RWPE2 (cell line): ENCODE results near the gene PRKAG2.

Experiments
- ATAC-seq: fragments of 200-7000 bp; cut with Tn5 transposase; 3 replicates; pipeline ENCODE4 v1.9.1; 2021; ENCODE audit warnings: low read depth
- DNase-seq: peaks from one replicate; pipeline ENCODE4 v3.0.0-alpha.2; 2020; ENCODE audit warnings: low spot score
- H3K27ac ChIP-seq: fragments of 450-650 bp; 2 replicates; pipeline ENCODE4 v1.5.1; 2017; ENCODE audit warnings: mild to moderate bottlenecking; ENCODE audit not compliant: poor library complexity, severe bottlenecking
- H3K27me3 ChIP-seq: fragments of 250-450 bp; sonication (Bioruptor Pico); 2 replicates; pipeline ENCODE4 v1.5.1; 2021; ENCODE audit warnings: mild to moderate bottlenecking, moderate library complexity; ENCODE audit not compliant: insufficient read depth, poor library complexity, severe bottlenecking
- H3K36me3 ChIP-seq: fragments of 250-450 bp; sonication (Bioruptor Pico); 2 replicates; pipeline ENCODE4 v1.5.1; 2020; ENCODE audit warnings: low read depth, mild to moderate bottlenecking, moderate library complexity
- H3K4me1 ChIP-seq: fragments of 250-450 bp; sonication (Bioruptor Pico); 2 replicates; pipeline ENCODE4 v1.5.1; 2021; ENCODE audit warnings: mild to moderate bottlenecking, moderate library complexity; ENCODE audit not compliant: insufficient read depth, poor library complexity, severe bottlenecking
- H3K4me3 ChIP-seq: fragments of 250-450 bp; sonication (Bioruptor Pico); 2 replicates; pipeline ENCODE4 v1.5.1; 2021; ENCODE audit warnings: mild to moderate bottlenecking, moderate library complexity; ENCODE audit not compliant: severe bottlenecking
- H3K9me3 ChIP-seq: fragments of 250-450 bp; sonication (Bioruptor Pico); 2 replicates; pipeline ENCODE4 v1.5.1; 2021; ENCODE audit warnings: mild to moderate bottlenecking, moderate library complexity; ENCODE audit not compliant: severe bottlenecking
- TF ChIP-seq, protein P1 (sequence below): fragments of 450-650 bp; IDR thresholded peaks from one replicate; pipeline ENCODE4 v1.5.1; 2017; ENCODE audit warnings: mild to moderate bottlenecking, moderate library complexity; ENCODE audit not compliant: poor library complexity, severe bottlenecking

PRKAG2 gene

DNA sequence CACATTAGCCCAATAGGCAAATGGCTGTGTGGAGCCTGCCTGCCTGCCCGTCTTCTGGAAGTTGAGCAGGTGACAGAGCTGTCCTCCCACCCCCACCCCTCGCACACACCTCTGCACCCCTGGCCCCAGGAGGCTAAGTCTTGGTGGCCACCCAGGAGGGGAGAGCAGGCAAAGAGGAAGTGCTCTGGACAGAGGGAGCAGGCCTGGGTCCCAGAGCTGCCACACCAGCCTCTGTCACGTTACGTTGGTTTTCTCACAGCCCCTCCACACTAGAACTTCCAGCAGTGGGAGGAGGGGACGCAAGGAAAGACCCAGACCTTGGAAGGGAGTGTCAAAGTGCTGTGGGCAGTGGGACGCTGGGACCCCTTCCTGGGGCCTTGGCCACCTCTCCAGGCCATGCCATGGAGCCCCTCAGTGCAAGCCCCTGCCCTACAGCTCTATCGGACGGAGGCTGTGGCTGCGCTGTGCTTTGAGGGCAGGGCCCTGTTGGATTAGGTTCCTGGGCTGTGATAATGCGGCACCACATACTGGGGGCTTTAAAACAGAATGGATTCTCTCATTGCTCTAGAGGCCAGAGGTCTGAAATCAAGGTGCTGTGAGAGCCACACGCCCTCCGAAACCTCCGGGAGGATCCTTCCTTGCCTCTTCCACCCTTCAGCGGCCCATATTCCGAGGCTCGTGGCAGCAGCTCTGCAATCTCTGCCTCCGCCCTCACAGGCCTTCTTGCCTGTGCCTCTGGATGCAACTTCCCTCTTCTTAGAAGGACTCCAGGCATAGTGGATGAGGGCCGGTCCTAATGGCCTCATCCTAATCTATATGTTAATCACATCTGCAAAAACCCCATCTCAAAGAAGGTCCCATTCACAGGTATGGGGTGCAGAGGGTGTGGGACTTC, 9.9 kb downstream of the PRKAG2 start:
- no peaks in the 10 kb centered on the region for H3K9me3 ChIP-seq
- no peaks in the 10 kb centered on the region for H3K36me3 ChIP-seq
- DNase-seq (no peak), ATAC-seq (no peak)
- H3K27me3 ChIP-seq: no peaks in the 10 kb centered on the region
- TF ChIP-seq, protein P1, sequence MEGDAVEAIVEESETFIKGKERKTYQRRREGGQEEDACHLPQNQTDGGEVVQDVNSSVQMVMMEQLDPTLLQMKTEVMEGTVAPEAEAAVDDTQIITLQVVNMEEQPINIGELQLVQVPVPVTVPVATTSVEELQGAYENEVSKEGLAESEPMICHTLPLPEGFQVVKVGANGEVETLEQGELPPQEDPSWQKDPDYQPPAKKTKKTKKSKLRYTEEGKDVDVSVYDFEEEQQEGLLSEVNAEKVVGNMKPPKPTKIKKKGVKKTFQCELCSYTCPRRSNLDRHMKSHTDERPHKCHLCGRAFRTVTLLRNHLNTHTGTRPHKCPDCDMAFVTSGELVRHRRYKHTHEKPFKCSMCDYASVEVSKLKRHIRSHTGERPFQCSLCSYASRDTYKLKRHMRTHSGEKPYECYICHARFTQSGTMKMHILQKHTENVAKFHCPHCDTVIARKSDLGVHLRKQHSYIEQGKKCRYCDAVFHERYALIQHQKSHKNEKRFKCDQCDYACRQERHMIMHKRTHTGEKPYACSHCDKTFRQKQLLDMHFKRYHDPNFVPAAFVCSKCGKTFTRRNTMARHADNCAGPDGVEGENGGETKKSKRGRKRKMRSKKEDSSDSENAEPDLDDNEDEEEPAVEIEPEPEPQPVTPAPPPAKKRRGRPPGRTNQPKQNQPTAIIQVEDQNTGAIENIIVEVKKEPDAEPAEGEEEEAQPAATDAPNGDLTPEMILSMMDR: no peak
- H3K4me1 ChIP-seq: no peaks in the 10 kb centered on the region
- no peak overlapping the region for H3K4me3 ChIP-seq
- H3K27ac ChIP-seq: no peak overlapping the region

DNA sequence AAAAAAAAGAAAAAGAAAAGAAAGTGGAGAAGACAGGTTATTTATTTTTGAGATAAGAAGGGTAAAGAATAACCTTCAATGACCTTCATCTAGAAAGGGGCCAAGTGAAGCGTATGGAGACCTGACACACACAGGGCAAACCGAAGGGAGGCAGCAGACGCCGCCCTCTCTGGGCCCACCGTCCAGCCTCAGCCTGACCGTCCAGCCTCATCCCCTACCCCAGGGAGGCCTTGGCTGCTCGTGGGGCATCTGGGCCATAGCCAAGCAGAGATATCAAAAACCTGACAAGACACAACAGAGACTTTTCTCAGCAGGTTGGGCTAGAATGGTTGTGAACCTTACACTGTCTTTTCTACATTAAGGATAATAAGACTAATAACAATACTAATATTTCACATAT, 10.9 kb downstream of the PRKAG2 start:
- no peaks in the 10 kb centered on the region for H3K27me3 ChIP-seq
- DNase-seq (no peak), ATAC-seq (no peak)
- H3K4me3 ChIP-seq: no peak overlapping the region
- TF ChIP-seq, protein P1: no peak
- H3K9me3 ChIP-seq: no peaks in the 10 kb centered on the region
- no peaks in the 10 kb centered on the region for H3K4me1 ChIP-seq
- H3K27ac ChIP-seq: no peak overlapping the region
- H3K36me3 ChIP-seq: no peaks in the 10 kb centered on the region

DNA sequence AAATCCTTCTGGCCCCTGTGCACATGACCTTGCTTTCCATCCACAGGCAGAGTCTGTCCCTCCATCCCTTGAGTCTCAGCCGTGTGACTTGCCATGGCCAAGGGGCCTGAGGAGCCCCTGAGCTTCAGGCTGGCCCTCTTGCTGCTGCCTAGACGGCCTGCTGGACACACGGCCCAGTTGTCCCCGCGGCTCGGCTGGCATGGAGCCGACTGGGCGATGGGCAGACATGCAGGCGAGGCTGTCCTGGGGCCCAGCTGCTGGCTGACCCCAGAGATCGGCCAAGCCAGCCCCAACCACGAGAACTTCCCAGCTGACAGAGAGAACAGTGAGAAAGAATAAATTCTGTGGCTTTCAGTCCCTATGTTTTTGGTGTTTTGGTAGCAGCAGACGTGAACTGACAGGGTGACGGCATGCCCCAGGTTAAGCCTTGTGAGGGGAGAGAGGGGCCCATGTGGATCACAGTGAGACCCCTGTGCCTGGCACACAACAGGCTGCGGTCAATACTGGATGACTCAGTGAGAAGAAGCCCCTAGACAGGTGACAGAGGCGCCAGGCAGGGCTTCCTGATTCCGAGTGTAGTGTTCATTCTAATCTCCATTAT, 11.7 kb downstream of the PRKAG2 start:
- ATAC-seq: no peak

DNA sequence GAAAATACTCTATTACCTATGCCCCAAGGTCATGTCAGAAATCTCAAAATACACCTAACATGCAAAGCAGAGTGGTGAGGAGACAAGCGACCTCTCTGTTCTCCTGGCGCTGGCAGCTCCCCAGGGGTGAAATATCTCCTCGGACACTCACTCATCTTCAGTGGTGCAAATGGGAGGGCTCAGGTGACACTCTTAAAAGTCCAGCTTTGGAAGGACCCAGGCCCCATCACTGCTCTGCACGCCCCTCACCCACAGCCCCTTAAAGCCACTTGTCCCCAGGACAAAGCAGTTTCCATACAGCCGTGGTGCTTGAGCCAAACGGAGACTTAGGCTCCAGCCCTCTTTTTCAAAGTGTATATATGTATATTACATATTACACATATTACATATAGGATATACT, 12.4 kb downstream of the PRKAG2 start:
- no peaks in the 10 kb centered on the region for H3K36me3 ChIP-seq
- no peaks in the 10 kb centered on the region for H3K27me3 ChIP-seq
- H3K27ac ChIP-seq: no peak overlapping the region
- no peaks in the 10 kb centered on the region for H3K4me1 ChIP-seq
- no peak for DNase-seq
- H3K9me3 ChIP-seq: no peaks in the 10 kb centered on the region
- ATAC-seq: no peak
- no peak overlapping the region for H3K4me3 ChIP-seq
- TF ChIP-seq, protein P1: no peak

More for the DNA sequence above, 11.7 kb downstream of the PRKAG2 start:
- Histone ChIP-seq H3K27ac (no peak overlapping the region), H3K9me3 (no peaks in the 10 kb centered on the region), H3K36me3 (no peaks in the 10 kb centered on the region), H3K4me3 (no peak overlapping the region), H3K27me3 (no peaks in the 10 kb centered on the region), H3K4me1 (no peaks in the 10 kb centered on the region)
- TF ChIP-seq, protein P1: no peak
- no peak for DNase-seq

DNA sequence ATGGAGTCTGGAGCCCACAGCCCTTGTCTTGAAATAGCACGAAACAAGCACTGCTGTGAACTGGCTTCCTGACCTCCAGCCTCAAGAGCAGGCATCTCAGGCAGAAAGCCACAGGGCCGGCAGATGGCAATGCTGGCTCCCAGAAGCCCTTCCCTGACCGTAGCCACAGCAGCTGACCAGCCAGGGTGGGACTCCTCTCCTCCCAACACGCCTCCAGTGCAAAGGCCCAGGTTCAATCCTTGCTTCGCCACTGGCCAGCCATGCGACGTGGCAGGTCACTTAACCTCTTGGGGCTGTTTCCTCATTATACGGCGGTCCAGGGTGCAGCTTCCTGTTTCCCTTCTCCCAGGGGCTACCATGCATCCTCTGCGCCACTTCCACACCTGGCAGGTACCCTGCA, 12.8 kb downstream of the PRKAG2 start:
- no peak overlapping the region for H3K4me3 ChIP-seq
- ATAC-seq: no peak
- DNase-seq: no peak
- TF ChIP-seq, protein P1: no peak
- H3K27me3 ChIP-seq: no peaks in the 10 kb centered on the region
- no peaks in the 10 kb centered on the region for H3K36me3 ChIP-seq
- H3K27ac ChIP-seq: no peak overlapping the region
- H3K4me1 ChIP-seq: no peaks in the 10 kb centered on the region
- H3K9me3 ChIP-seq: no peaks in the 10 kb centered on the region
